Measurements from ENCODE around the gene CSF1.

GRCh38 chr1:109938556-109938955 is 27.9 kb downstream of the CSF1 start:
- TF ChIP-seq CTCF (IDR thresholded peaks at IDR 0.05) (no peak), POLR2A (IDR thresholded peaks at IDR 0.05) (no peak)
